Measurements from ENCODE around the gene OGFOD2.

Gene OGFOD2

GRCh38 chr12:123027726-123028445, 52.8 kb downstream of the OGFOD2 start:
- no peak for DNase-seq (ENCODE audit: low spot score in 2 of 2)
- no peak overlapping the region for H3K4me3 Mint-ChIP-seq
- H3K27ac Mint-ChIP-seq, result no peak overlapping the region
- no peak for ATAC-seq (ENCODE audit: low read depth)
- peaks cover 6% of the 10 kb centered on the region for H3K4me1 Mint-ChIP-seq
- no peaks in the 10 kb centered on the region for H3K9me3 Mint-ChIP-seq
- no peaks in the 10 kb centered on the region for H3K27me3 Mint-ChIP-seq
- peaks cover 18% of the 10 kb centered on the region for H3K36me3 Mint-ChIP-seq

- Mint-ChIP-seq H3K27me3 (no peaks in the 10 kb centered on the region), H3K27ac (no peak overlapping the region), H3K4me1 (peaks cover 6% of the 10 kb centered on the region), H3K9me3 (no peaks in the 10 kb centered on the region), H3K4me3 (no peak overlapping the region), H3K36me3 (peaks cover 19% of the 10 kb centered on the region)
- DNase-seq (ENCODE audit: low spot score in 2 of 2), result no peak
- ATAC-seq (ENCODE audit: low read depth), result no peak
Observed at GRCh38 chr12:123028475-123028874, 53.4 kb downstream of the OGFOD2 start.

- Mint-ChIP-seq H3K4me3 (no peak overlapping the region), H3K9me3 (no peaks in the 10 kb centered on the region), H3K4me1 (peaks cover 10% of the 10 kb centered on the region), H3K27me3 (no peaks in the 10 kb centered on the region), H3K36me3 (peaks cover 23% of the 10 kb centered on the region), H3K27ac (no peak overlapping the region)
- ATAC-seq (ENCODE audit: low read depth) (no peak), DNase-seq (ENCODE audit: low spot score in 2 of 2) (no peak)
Observed at GRCh38 chr12:123029550-123029949, 54.5 kb downstream of the OGFOD2 start.

Measured in memory B cell (primary cell).